CD4-positive, alpha-beta T cell treated with Interleukin-15 for 1 hour (primary cell): ENCODE measurements around the gene TEX19.

Experiments used
- DNase-seq: peaks from one replicate; pipeline ENCODE4 v3.0.0-alpha.2; 2020

The TEX19 gene, protein sequence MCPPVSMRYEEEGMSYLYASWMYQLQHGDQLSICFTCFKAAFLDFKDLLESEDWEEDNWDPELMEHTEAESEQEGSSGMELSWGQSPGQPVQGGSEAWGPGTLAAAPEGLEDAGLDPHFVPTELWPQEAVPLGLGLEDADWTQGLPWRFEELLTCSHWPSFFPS

DNA sequence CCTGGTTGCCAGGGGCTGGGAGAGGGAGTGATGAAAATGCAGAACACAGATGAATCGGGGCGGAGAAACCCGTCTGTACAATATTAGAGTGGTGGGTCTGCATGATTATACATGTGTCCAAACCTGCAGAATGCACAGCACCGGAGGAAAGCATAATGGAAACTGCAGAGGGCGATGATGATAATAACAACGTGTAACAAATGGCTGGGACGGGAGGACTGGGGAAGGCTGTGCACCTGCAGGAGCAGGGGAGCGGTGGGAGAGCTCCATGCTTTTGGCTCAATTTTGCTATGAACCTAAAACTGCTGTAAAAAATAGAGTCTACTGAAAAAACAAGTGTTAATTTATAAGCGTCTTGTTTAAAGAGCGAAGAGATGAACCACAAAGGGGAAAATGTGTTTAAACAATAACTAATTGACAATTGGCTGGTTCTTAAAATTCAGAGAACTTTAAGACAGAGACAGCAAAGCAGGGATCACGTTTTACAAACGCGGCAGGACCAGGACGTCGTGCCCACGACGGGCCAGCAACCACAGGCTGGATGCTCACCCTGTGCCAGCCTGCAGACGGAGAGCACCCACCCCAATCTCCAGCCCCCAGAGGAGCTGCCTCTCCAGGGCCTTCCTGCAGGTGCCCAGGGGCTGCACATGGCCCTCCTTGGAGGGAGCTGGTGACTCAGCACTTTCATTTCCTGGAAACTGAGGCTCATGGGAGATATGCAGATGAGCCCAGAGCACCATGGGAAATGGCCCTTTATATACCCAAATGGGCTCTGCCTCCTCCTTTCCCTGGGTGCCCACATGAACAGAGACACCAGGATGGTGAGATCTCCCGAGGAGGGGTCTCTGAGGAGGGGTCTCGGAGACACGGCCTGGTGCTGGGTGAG, at the start of gene TEX19:
Gene TEX19 (plus strand): TSS at position 783 of the 886 bp plus-strand sequence. CDS start 2,904 bp downstream, outside the sequence.
- DNase-seq = no peak

DNA sequence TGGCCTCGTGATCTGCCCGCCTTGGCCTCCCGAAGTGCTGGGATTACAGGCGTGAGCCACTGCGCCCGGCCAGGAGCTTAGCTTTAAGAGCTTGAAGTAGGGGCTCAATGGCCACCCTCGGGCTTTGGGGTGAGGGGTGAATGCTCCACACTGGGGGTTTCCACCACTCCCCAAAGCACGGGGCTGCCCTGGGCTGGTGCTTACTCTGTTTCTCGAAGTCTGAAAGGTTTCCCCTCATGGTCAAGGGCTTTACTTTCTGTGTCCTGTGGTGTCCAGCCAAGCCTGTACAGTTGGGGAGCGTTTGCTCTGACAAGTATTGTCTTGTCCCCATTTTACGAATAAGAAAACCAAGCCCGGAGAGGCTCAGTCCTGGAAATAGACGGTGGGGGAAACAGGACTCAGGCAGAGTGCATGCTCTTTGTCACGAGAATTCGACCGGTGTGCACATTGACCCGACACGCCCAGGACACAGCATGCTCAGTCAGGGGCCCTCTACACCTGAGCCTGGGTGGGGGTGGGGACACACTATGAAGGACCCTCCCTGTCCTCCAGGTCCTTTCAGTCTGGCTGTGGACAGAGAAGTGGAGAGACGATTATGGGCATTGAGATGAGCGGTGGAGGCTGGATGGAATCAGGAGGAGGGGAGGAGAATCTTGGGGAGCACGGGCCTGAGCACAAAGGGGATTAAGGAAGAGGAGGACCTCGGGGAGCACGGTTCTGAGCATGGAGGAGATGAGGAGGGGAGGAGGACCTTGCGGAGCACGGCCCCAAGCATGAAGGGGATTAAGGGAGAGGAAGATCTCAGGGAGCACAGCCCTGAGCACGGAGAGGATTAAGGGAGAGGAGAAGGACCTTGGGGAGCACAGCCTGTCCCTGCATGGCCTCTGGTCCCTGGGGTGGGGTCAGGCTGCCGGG, 49.1 kb upstream of the TEX19 start:
- DNase-seq = no peak

DNA sequence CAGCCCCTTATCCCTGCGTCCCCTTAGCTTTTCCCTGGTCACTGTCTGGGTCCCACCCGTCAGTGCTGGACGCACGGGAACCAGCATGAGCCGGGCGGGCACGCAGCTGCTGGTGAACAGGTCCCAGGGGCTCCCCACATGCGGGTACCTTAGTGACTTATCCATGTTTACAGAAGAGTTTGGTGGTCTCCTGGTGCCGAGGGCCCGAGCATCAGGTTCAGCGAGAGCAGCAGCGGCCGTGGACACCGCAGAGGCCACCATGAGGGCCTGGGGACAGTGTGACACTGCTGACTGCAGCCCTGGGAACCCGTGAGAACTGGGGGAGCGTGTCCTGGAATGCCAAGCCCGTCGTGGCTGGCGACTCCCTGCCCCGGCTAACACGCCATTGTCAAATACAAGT, 48.2 kb upstream of the TEX19 start:
- DNase-seq = no peak

DNA sequence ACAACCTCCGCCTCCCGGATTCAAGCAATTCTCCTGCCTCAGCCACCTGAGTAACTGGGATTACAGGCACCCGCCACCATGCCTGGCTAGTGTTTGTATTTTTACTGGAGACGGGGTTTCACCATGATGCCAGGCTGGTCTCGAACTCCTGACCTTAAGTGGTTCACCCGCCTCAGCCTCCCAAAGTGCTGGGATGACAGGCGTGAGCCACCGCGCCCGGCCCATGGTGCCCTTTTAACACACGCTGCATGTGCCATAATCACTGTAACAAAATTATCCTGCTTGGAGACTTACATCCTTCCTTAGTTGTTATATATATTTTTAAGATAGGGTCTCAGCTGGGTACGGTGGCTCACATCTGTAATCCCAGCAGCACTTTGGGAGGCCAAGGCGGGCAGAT, 47.1 kb upstream of the TEX19 start:
- no peak for DNase-seq

DNA sequence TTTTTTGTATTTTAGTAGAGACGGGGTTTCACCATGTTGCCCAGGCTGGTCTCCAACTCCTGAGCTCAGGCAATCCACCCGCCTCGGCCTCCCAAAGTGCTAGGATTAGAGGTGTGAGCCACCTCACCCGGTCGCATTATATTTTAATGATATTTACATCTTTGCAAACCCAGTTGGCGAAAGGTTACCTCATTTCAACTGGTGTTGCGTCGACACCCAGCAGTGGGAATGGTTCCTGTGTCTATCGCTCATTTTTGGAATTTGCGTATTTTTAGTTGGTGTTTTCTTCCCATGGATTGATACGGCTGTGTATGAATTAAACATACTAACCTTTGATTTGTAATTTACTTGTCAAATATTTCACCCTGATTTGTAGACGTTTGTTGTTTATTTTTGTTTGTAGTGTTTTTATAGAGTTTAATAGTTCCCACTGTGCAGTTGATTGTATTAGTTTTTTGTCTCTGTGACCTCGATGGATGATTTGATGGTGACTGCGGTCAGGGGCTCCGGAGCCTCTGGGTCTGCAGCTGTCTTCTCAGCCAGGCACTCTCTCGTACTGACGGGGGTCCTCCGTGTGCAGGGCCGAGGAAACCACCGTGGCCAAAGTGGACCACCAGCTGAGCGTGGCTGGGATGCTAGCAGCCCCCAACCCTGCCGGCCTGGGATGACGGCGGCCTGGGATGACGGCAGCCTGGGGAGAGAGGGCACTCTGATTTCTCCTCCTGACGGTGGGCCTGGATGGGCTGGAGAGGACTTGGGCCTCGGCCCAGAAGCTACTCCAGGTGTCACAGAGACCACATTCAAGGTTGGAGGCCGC, 45.6 kb upstream of the TEX19 start:
- DNase-seq = no peak

DNA sequence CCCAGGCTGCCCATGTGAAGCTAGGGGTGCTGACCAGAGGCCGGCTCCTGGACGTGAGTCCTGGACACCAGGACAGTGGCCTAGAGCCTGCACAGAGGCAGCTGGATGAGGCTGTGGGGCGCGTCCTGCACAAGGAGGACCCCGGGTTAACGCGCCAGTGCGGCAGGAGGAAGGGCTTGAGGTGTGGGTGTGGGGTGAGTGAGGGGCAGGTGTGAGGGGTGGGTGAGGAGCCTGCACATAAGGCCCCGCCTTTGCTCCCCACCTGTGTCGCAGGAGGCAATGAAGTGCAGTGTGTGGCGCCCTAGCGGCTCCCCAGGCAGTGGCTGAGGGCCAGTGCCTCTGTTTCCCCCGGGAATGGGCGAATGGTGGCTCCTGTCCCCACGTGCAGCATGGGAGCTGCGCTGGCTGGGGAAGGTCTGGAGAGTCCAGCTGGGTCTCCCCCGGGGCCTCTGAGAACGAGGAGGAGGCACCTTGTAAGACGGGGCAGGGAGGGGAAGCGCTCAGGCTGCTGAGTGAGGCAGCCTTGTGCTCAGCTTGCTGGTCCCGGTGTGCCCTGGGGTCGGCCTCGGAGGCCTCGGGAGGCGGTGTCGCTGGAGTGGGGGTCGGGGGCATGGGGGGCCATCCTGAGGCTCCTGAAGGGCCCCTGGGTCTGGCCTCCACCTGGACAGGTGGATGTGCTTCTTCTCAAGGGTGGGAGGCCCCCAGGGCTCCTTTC, 44.9 kb upstream of the TEX19 start:
- no peak for DNase-seq

DNA sequence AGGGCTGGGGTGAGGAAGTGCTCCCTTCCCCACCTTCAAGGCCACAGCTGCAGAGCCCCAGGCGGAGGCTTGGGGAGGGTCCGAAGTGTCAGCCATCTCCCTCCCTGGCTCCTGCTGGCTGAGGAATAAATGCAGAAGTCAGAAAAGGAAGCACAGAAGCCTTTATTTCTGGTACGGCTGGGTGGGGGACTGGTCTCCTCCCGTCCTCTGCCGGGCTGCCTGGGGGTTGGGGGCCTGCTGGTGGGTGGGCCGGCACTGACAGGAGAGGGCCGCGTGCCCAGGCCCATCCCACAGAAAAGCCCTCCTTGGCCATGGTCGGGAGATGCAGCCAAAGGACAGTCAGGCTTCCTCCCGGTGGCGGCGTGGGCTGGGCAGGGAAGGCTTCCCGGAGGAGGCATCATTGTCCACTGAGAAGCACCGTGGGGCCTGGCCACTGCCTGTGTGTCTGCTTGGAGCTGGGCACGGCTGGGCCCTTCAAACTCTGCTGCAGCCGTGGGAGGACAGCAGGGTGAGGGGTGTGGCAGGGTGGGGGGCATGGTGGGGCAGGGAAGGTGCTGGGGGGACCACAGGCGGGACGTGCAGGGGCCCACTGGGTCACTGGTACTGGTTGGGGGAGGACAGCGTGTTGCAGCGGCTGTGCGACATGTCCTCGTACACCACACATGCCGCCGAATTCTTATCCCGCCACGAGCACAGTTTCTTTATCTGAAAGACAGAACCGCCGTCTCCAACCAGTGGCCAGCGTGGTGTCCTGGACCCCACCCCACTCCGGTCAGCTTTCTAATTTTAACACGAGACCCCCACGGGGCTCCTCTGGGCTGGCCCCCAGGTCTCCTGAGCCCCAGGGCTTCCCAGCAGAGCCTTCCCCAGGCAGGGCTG, 44.1 kb upstream of the TEX19 start:
- no peak for DNase-seq

DNA sequence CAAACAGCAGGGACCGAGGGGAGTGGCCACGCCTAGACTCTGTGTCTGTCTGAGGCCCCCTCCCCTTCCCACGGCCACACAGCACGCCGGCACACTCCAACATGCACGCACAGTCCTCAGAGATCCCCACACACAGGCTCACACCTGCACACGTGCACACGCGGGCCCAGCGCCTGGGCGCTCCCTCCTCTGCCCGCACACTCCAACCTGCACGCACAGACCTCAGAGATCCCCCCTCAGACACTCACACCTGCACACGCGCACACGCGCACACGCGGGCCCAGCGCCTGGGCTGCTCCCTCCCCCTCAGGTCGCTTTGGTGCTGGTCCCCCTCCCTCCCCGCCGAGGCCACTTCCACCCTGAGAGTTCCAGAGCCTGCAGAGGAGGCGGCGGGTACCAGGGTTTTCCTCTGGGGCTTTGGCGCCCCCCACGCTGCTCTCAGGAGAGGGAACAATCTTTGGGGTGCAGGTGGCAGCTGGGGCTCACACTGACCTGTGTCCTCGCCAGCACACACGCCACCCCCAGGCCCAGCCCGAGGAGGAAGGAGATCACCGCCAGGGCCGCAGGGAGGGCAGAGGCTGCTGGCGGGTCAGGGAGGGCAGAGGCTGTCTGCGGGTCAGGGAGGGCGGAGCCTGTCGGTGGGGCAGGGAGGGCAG, 43.2 kb upstream of the TEX19 start:
- peak; percentile 61 for DNase-seq

DNA sequence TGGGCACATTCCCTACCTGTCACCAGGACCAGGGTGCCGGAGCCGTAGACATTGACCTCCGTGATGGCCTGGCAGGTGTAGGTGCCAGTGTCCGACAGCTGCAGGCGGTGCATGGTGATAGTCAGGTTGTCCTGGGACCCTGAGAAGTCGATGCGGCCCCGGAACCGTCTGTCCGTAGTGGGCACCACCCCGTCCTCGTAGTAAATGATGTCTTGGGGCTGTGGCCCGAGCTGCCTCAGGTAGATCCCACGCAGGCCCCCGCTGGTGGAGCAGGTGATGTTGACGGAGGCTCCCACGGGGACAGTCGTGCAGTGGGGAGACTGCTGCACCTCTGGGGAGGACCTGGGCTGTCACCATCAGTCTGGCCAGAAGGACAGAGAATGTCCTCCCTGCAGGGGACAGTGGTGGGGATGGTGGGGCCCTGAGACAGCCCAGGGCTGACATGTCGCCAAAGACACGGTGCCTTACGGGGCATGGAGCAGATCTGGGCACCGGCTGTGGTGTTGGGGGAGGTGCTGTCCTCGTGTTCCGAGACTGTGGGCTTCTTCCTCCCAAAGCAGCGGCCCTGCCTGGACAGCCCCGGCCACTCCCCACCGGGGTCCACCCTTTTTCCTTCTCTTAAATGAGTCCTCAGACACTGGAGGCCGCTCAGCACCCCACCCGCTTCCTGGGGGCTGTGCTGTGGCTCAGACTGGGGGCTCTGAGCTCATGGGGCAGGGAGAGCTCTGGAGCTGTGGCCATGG, 42.2 kb upstream of the TEX19 start:
- DNase-seq = no peak

DNA sequence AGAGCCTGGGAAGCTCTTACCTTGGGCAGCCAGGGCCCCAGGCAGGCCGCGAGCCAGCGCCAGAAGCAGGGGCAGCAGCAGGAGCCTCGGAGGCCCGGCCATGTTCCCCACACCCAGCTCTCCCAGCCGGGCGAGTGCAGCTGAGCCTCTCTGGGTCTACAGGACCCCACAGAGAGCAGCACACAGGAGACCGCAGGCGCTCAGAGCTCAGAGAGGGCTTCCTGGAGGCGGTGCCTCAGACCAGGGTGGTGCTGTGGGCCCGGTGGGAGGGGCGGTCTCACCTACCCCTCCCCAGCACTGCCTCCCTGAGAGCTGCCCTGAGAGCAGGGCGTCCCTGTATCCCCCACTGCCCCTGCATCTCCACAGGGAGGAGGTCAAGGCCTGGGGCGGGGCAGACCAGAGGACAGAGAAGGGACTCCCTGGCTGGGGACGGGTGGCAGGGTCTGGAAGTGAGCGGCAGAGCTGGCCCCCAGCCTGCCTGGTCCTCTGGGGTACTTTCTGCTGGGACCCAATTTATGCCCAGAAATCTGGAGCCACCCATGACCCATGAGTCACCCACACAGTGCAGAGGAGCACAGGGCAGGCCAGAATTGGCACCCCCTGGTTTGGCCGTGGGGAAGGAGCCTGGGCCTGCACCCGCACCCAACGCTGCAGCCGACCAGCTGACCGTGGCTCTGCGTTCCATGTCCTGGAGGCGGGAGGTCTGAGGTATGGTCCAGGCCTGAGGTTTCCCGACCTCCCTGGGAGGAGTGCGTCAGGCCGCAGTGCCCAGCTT, 41.5 kb upstream of the TEX19 start, which contains the start of gene CD7:
Gene CD7 (minus strand): TSS at position 215 of the 775 bp plus-strand sequence. CDS start 113 bp downstream, at position 102.
- peak; percentile 80 for DNase-seq

DNA sequence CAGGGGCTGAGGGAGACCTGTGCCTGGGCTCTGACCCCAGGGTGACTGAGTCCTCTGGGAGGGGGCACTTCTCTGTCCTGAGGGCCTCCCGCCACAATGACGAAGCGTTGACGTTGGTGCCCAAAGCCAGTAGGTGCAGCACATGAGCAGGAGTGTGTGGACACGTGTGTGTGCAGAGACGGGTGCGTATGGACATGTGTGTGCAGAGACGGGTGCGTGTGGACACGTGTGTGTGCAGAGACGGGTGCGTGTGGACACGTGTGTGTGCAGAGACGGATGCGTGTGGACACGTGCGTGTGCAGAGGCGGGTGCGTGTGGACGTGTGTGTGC, 40.9 kb upstream of the TEX19 start:
- DNase-seq = no peak

DNA sequence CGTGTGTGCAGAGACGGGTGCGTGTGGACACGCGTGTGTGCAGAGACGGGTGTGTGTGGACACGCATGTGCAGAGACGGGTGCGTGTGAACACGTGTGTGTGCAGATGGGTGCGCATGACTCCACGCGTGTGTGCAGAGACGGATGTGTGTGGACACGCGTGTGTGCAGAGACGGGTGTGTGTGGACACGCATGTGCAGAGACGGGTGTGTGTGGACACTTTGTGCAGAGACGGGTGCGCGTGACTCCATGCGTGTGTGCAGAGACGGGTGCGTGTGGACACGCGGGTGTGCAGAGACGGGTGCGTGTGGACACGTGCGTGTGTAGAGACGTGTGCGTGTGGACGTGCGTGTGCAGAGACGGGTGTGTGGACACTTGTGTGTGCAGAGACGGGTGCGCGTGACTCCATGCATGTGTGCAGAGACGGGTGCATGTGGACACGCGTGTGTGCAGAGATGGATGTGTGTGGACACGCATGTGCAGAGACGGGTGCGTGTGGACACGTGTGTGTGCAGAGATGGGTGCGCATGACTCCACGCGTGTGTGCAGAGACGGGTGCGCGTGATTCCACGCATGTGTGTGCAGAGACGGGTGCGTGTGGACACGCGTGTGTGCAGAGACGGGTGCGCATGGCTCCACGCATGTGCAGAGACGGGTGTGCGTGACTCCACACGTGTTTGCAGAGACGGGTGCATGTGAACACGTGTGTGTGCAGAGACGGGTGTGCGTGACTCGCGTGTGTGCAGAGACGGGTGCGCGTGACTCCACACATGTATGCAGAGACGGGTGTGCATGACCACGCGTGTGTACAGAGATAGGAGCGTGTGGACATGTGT, 40.1 kb upstream of the TEX19 start:
- no peak for DNase-seq

DNA sequence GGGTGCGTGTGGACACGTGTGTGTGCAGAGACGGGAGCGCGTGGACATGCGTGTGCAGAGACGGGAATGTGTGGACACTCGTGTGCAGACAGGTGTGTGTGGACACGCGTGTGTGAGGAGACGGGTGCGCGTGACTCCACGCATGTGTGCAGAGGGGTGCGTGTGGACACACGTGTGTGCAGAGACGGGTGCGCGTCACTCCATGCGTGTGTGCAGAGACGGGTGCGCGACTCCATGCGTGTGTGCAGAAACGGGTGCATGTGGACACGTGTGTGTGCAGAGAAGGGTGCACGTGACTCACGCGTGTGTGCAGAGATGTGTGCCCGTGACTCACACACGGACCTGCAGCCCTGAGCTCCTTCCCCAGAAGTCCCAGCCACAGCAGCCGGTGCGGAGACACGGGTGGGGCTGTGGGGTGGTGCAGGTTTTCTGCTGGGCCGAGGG, 39.4 kb upstream of the TEX19 start:
- no peak for DNase-seq

DNA sequence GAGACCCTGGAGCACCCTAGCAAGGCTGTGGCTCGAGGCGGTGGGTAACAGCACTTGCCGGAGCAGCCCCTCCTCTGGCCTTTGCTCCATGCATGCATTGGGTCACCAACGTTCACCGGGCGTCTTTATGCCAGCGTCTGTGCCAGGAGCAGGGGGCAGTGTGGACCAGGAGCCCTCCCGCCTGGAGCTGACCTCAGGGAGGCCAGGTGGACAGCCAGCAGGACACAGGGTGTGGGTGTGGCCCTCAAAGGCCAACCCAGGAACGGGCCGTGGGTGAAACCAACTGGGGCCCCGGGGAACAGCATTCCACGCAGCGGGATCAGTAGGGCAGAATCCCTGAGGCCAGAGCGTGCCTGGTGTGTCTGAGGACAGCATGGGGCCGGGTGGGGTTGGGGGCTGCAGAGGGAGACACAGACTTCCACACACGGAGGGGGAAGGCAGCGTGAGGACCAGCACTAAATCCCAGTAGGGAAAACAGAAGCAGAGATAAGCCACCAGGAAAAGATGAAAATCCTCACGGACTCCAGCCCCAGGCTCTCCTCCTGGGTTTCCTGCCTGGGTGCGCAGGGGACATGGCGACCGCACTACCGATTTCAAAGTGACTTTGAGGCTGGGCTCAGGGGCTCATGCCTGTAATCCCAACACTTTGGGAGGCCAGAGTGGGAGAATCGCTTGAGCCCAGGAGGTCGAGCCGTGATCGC, 38.8 kb upstream of the TEX19 start:
- no peak for DNase-seq

DNA sequence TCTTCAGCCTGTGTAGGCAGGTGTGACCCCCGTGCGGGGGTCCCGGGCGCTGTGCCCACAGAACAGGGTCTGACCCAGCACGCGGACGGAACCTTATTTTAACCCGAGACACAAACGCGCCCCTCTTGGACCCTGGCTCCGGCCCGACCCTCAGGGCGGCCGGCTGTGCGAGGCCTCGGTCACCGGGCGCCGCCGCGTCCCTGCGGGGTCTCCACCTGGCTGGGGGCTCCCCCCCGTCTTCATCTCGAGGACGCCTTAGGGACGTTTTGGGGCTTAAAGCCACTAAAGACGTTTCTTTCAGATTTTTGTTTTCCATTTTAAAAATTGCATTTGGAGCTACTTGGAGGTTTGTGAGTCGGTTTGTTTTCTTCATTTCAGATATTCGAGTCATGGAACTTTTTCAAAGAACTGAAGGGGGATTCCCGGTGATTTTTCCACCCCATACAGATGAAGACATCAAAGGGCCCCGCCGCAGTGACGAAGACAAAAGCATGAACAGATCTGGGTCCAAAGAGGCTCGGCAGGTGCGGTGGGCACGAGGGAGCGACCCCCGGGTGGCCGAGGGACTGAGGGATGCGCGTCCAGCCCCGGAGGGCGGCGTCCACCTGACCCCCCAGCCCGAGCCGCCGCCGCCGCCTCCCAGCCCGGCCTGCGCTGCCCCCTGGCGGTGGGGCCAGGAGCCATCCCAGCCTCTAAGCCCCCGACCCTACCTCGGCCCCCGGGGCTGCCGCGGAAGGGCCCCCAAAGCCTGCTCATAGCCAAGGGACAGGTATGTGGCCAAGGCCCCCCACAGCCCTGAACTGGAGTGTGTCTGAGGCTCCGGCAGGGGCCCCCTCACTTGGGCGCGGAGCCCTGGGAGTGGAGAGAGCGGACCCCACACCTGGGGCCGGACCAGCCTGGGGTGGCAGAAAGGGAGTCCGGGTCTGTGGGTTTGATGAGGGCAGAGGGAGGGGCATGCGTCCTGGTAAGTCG, 37.8 kb upstream of the TEX19 start:
- DNase-seq = peak; percentile 79
